Fibroblast of lung (primary cell): ENCODE data around the gene PREP. TPM values are rescaled to one million over a fixed set of nuclear protein-coding genes. Genes with fewer than 3 reads are reported as not detected.
A peak's percentile ranks its signal among the peaks of the same experiment; 100 is the strongest.
"Not testable (repeated sequence)": the region's sequence is repeated elsewhere in the genome, so short reads cannot be mapped to it uniquely, and the experiment has no call there.

Experiments used
- DNase-seq, 2 donors: peaks; one replicate each; pipeline versions ENCODE4 v3.0.0 to v3.0.0-alpha.2; 2010; ENCODE audit warnings: low read depth in 2 of 2
- H2AFZ ChIP-seq: 2 replicates; pipeline ENCODE4 v1.5.1; 2012; ENCODE audit warnings: low read length, control low read depth, inconsistent platforms
- H3K27ac ChIP-seq: 2 replicates; pipeline ENCODE4 v1.5.1; 2011; ENCODE audit warnings: low read length, control low read depth; ENCODE audit not compliant: insufficient read depth
- H3K27me3 ChIP-seq: 2 replicates; pipeline ENCODE4 v1.5.1; 2011; ENCODE audit warnings: mild to moderate bottlenecking, low read length; ENCODE audit not compliant: control insufficient read depth, insufficient read depth
- H3K36me3 ChIP-seq: 2 replicates; pipeline ENCODE4 v1.5.1; 2011; ENCODE audit warnings: low read length; ENCODE audit not compliant: control insufficient read depth, insufficient read depth
- H3K4me1 ChIP-seq: 2 replicates; pipeline ENCODE4 v1.5.1; 2011; ENCODE audit warnings: low read length; ENCODE audit not compliant: control insufficient read depth, insufficient read depth; ENCODE audit errors: extremely low read depth
- H3K4me2 ChIP-seq: 2 replicates; pipeline ENCODE4 v1.5.1; 2011; ENCODE audit warnings: low read length, control low read depth; ENCODE audit not compliant: insufficient read depth; ENCODE audit errors: extremely low read depth
- H3K4me3 ChIP-seq, 4 experiments: fragments of 200-600 bp in 1 of 4; sonication (generic) in 1 of 4; replicated peaks in 1 of 4; 2 replicates each; pipeline ENCODE4 v1.5.1; 2011 to 2016; ENCODE audit warnings: low read length in 4 of 4, low read depth in 3 of 4, mild to moderate bottlenecking in 3 of 4, control low read depth in 2 of 4, inconsistent platforms in 1 of 4, mixed read lengths in 1 of 4; ENCODE audit not compliant: insufficient read depth in 1 of 4; ENCODE audit errors: control extremely low read depth in 1 of 4
- H3K79me2 ChIP-seq: 2 replicates; pipeline ENCODE4 v1.5.1; 2012; ENCODE audit warnings: mild to moderate bottlenecking, low read length, inconsistent platforms; ENCODE audit not compliant: control insufficient read depth, insufficient read depth
- H3K9ac ChIP-seq: 2 replicates; pipeline ENCODE4 v1.5.1; 2011; ENCODE audit warnings: mild to moderate bottlenecking, low read length, control low read depth; ENCODE audit not compliant: insufficient read depth
- H3K9me3 ChIP-seq: 2 replicates; pipeline ENCODE4 v1.5.1; 2012; ENCODE audit warnings: low read depth, low read length; ENCODE audit not compliant: control insufficient read depth, insufficient read depth
- H4K20me1 ChIP-seq: 2 replicates; pipeline ENCODE4 v1.5.1; 2011; ENCODE audit warnings: low read length; ENCODE audit not compliant: control insufficient read depth, insufficient read depth; ENCODE audit errors: extremely low read depth
- CTCF ChIP-seq, 2 donors: IDR thresholded peaks in 1 of 2; conservative IDR thresholded peaks in 1 of 2; 1 replicate in 1 of 2; 2 replicates in 1 of 2; pipeline ENCODE4 v1.5.1; 2011 to 2012; ENCODE audit warnings: low read length in 2 of 2, control low read depth in 1 of 2, inconsistent platforms in 1 of 2, low read depth in 1 of 2, mild to moderate bottlenecking in 1 of 2
- EZH2 ChIP-seq: IDR thresholded peaks from 2 replicates; pipeline ENCODE4 v1.5.1; 2012; ENCODE audit warnings: low read length, control low read depth, mild to moderate bottlenecking; ENCODE audit errors: missing control alignments
- polyA plus RNA-seq, 2 donors: library from polyadenylated mRNA; depleted of rRNA in 1 of 2; stranded (reverse) in 1 of 2; unstranded in 1 of 2; fragments of >200 nt; gene quantifications; 2 replicates each; pipeline ENCODE4 v1.2.1, GENCODE V29; 2011 to 2012; ENCODE audit warnings: missing spikeins in 1 of 2
- total RNA-seq: library from RNA; depleted of rRNA; stranded (reverse); fragments of >200 nt; gene quantifications from 2 replicates; pipeline ENCODE4 v1.2.1, GENCODE V29; 2014

The PREP gene
- total and polyA plus RNA-seq, 2 donors (not counting 1 experiment from before 2014, with no cell fraction given), result 18.3 to 30.7 TPM

- peak overlapping the region; percentile 48 for H3K4me2 ChIP-seq
- peak overlapping the region; percentile 3 for H3K27ac ChIP-seq
- H4K20me1 ChIP-seq, result no peaks in the 10 kb centered on the region
- no peaks in the 10 kb centered on the region for H3K36me3 ChIP-seq
- TF ChIP-seq EZH2, result no peak
- TF ChIP-seq CTCF (conservative IDR thresholded peaks at IDR 0.05 in 1 of 2, IDR thresholded peaks at IDR 0.05 in 1 of 2; ENCODE audit: low read depth in 1 of 2, low read length in 2 of 2), result no peak
- no peak overlapping the region for H3K9ac ChIP-seq
- no peaks in the 10 kb centered on the region for H3K27me3 ChIP-seq
- no peaks in the 10 kb centered on the region for H3K9me3 ChIP-seq
- no peak overlapping the region for H3K4me3 ChIP-seq
- H3K4me1 ChIP-seq, result peaks cover 15% of the 10 kb centered on the region
- no peaks in the 10 kb centered on the region for H3K79me2 ChIP-seq
- peak overlapping the region; percentile 50 for H2AFZ ChIP-seq
- DNase-seq, result peak; percentile 69 to 83
Measured at GRCh38 chr6:105428342-105428957, 25.6 kb upstream of the PREP start.

- H3K36me3 ChIP-seq, result no peaks in the 10 kb centered on the region
- no peaks in the 10 kb centered on the region for H4K20me1 ChIP-seq
- peak; percentile 65 to 70 for TF ChIP-seq CTCF (conservative IDR thresholded peaks at IDR 0.05 in 1 of 2, IDR thresholded peaks at IDR 0.05 in 1 of 2; ENCODE audit: low read depth in 1 of 2, low read length in 2 of 2)
- no peak for TF ChIP-seq EZH2
- no peak overlapping the region for H2AFZ ChIP-seq
- no peaks in the 10 kb centered on the region for H3K79me2 ChIP-seq
- H3K4me1 ChIP-seq, result peaks cover 7% of the 10 kb centered on the region
- H3K27me3 ChIP-seq, result no peaks in the 10 kb centered on the region
- H3K9me3 ChIP-seq, result no peaks in the 10 kb centered on the region
- H3K9ac ChIP-seq, result no peak overlapping the region
- H3K27ac ChIP-seq, result no peak overlapping the region
- no peak overlapping the region for H3K4me3 ChIP-seq
- no peak overlapping the region for H3K4me2 ChIP-seq
- peak; percentile 42 to 68 for DNase-seq
Measured at GRCh38 chr6:105424175-105424783, 21.4 kb upstream of the PREP start.

GRCh38 chr6:105416971-105417370, 14.1 kb upstream of the PREP start:
- H3K9ac ChIP-seq, DNase-seq, H3K27ac ChIP-seq, H3K4me1 ChIP-seq, H3K27me3 ChIP-seq, H4K20me1 ChIP-seq, H3K4me3 ChIP-seq, H2AFZ ChIP-seq, H3K9me3 ChIP-seq, H3K4me2 ChIP-seq, H3K36me3 ChIP-seq, H3K79me2 ChIP-seq: not testable (repeated sequence)
